H1 (cell line): ENCODE data around the gene DAAM1. TPM values are rescaled to one million over a fixed set of nuclear protein-coding genes. Genes with fewer than 3 reads are reported as not detected.

ENCODE experiments used
- CTCF ChIA-PET: fragments of 300-600 bp; sonication (Branson Sonifier 250); formaldehyde crosslinking; loops from one replicate; lab custom pipeline; 2021; ENCODE audit not compliant: partially characterized antibody; lab: Charles Lee
- POLR2A ChIA-PET: fragments of 300-600 bp; sonication (Branson Sonifier 250); formaldehyde crosslinking; loops from one replicate; lab custom pipeline; 2021; ENCODE audit warnings: inconsistent platforms; ENCODE audit not compliant: partially characterized antibody; lab: Charles Lee
- DNase-seq, 2 experiments: peaks; one replicate each; pipeline versions ENCODE4 v3.0.0 to v3.0.0-alpha.2; 2010 to 2022; ENCODE audit warnings: low spot score in 2 of 2, low read depth in 1 of 2, mixed read lengths in 1 of 2
- FAIRE-seq: peaks from 2 replicates; lab custom pipeline; 2011; peaks lifted over from hg19 to GRCh38; lab: Jason Lieb, UNC
- H2AFZ ChIP-seq: 2 replicates; pipeline ENCODE4 v1.8.1; 2012; ENCODE audit warnings: low read length, inconsistent platforms
- H2AK5ac ChIP-seq: 2 replicates; pipeline ENCODE4 v1.6.1; 2013; ENCODE audit warnings: low read depth, low read length
- H2BK120ac ChIP-seq: replicated peaks from 2 replicates; pipeline ENCODE3; 2013; ENCODE audit warnings: low read depth, low read length, inconsistent platforms
- H2BK12ac ChIP-seq: 2 replicates; pipeline ENCODE4 v1.6.1; 2013; ENCODE audit warnings: low read depth, low read length
- H2BK15ac ChIP-seq: 2 replicates; pipeline ENCODE4 v1.6.1; 2013; ENCODE audit warnings: low read length
- H2BK20ac ChIP-seq: 2 replicates; pipeline ENCODE4 v1.6.1; 2013; ENCODE audit warnings: low read length
- H2BK5ac ChIP-seq: 2 replicates; pipeline ENCODE4 v1.6.1; 2013; ENCODE audit warnings: low read depth, low read length
- H3K14ac ChIP-seq: 2 replicates; pipeline ENCODE4 v1.6.1; 2013; ENCODE audit warnings: inconsistent platforms; ENCODE audit not compliant: insufficient read length
- H3K18ac ChIP-seq: 2 replicates; pipeline ENCODE4 v1.6.1; 2013; ENCODE audit warnings: low read length; ENCODE audit errors: extremely low read depth
- H3K23ac ChIP-seq: 2 replicates; pipeline ENCODE4 v1.6.1; 2013; ENCODE audit warnings: inconsistent platforms; ENCODE audit not compliant: insufficient read length
- H3K23me2 ChIP-seq: 2 replicates; pipeline ENCODE4 v1.6.1; 2013; ENCODE audit warnings: low read depth, low read length
- H3K27ac ChIP-seq: 2 replicates; pipeline ENCODE4 v1.6.1; 2011; ENCODE audit warnings: low read depth, low read length, inconsistent platforms
- H3K27me3 ChIP-seq, 4 experiments: replicated peaks in 1 of 4; 1 replicate in 1 of 4; 2 replicates in 3 of 4; pipeline versions ENCODE4 v1.6.1 to v1.8.1; 2011 to 2013; ENCODE audit warnings: low read length in 3 of 4, mild to moderate bottlenecking in 3 of 4, inconsistent platforms in 2 of 4, mixed read lengths in 2 of 4, moderate library complexity in 1 of 4; ENCODE audit not compliant: control insufficient read depth in 3 of 4, insufficient read depth in 3 of 4; ENCODE audit errors: extremely low read depth in 1 of 4
- H3K36me3 ChIP-seq, 4 experiments: 2 replicates each; pipeline versions ENCODE4 v1.6.1 to v1.8.1; 2011 to 2013; ENCODE audit warnings: mild to moderate bottlenecking in 4 of 4, low read length in 3 of 4, moderate library complexity in 2 of 4, control low read depth in 1 of 4, inconsistent platforms in 1 of 4; ENCODE audit not compliant: insufficient read depth in 4 of 4, control insufficient read depth in 2 of 4
- H3K4ac ChIP-seq: replicated peaks from 2 replicates; pipeline ENCODE3; 2013; ENCODE audit warnings: low read length, low read depth, mixed read lengths, inconsistent platforms; ENCODE audit not compliant: insufficient read length
- H3K4me1 ChIP-seq, 4 experiments: replicated peaks in 1 of 4; 1 replicate in 1 of 4; 2 replicates in 3 of 4; pipeline versions ENCODE4 v1.6.1 to v1.8.1; 2011 to 2013; ENCODE audit warnings: low read length in 3 of 4, inconsistent platforms in 2 of 4, mixed read lengths in 1 of 4; ENCODE audit not compliant: insufficient read depth in 4 of 4, control insufficient read depth in 3 of 4
- H3K4me2 ChIP-seq, 2 experiments: 2 replicates each; pipeline versions ENCODE4 v1.6.1 to v1.8.1; 2011 to 2013; ENCODE audit warnings: low read depth in 2 of 2, low read length in 2 of 2, control low read depth in 1 of 2, inconsistent platforms in 1 of 2, mild to moderate bottlenecking in 1 of 2; ENCODE audit not compliant: insufficient read depth in 1 of 2
- H3K4me3 ChIP-seq, 4 experiments: fragments of 200-600, 300-600 bp in 1 of 4; sonication (generic), shearing (Covaris generic), sonication (Bioruptor Twin) in 1 of 4; 2 replicates each; pipeline versions ENCODE4 v1.5.1 to v1.8.1; 2011 to 2016; ENCODE audit warnings: low read length in 4 of 4, low read depth in 3 of 4, control low read depth in 2 of 4, inconsistent platforms in 2 of 4, mild to moderate bottlenecking in 2 of 4, mixed read lengths in 1 of 4, moderate library complexity in 1 of 4; ENCODE audit not compliant: insufficient read depth in 2 of 4; ENCODE audit errors: extremely low read depth in 1 of 4
- H3K56ac ChIP-seq: replicated peaks from 2 replicates; pipeline ENCODE3; 2013; ENCODE audit warnings: low read depth, mild to moderate bottlenecking, mixed read lengths, low read length, inconsistent platforms; ENCODE audit not compliant: insufficient read length
- H3K79me1 ChIP-seq: 2 replicates; pipeline ENCODE4 v1.6.1; 2013; ENCODE audit warnings: low read depth, low read length, control low read depth
- H3K79me2 ChIP-seq, 2 experiments: 2 replicates each; pipeline versions ENCODE4 v1.6.1 to v1.8.1; 2012 to 2013; ENCODE audit warnings: low read length in 2 of 2, mild to moderate bottlenecking in 2 of 2, inconsistent platforms in 1 of 2; ENCODE audit not compliant: insufficient read depth in 2 of 2, control insufficient read depth in 1 of 2
- H3K9ac ChIP-seq, 4 experiments: replicated peaks in 1 of 4; 1 replicate in 1 of 4; 2 replicates in 3 of 4; pipeline versions ENCODE4 v1.6.1 to v1.8.1; 2011 to 2013; ENCODE audit warnings: low read depth in 3 of 4, low read length in 3 of 4, control low read depth in 2 of 4, mild to moderate bottlenecking in 2 of 4, moderate library complexity in 2 of 4, inconsistent platforms in 1 of 4; ENCODE audit errors: extremely low read depth in 1 of 4
- H3K9me3 ChIP-seq, 2 experiments: 2 replicates each; pipeline versions ENCODE4 v1.6.1 to v1.8.1; 2012 to 2013; ENCODE audit warnings: mild to moderate bottlenecking in 2 of 2, moderate library complexity in 2 of 2, control low read depth in 1 of 2, inconsistent platforms in 1 of 2, low read depth in 1 of 2, low read length in 1 of 2, mixed read lengths in 1 of 2; ENCODE audit not compliant: insufficient read depth in 2 of 2
- H4K20me1 ChIP-seq, 2 experiments: replicated peaks in 1 of 2; 2 replicates each; pipeline versions ENCODE3 to v1.8.1; 2011 to 2013; ENCODE audit warnings: inconsistent platforms in 2 of 2, low read length in 2 of 2, mild to moderate bottlenecking in 1 of 2; ENCODE audit not compliant: insufficient read depth in 2 of 2, control insufficient read depth in 1 of 2
- H4K5ac ChIP-seq: 2 replicates; pipeline ENCODE4 v1.6.1; 2013; ENCODE audit warnings: low read length, low read depth, mixed read lengths, inconsistent platforms; ENCODE audit not compliant: insufficient read length
- H4K8ac ChIP-seq: 2 replicates; pipeline ENCODE4 v1.8.0; 2013; ENCODE audit warnings: mild to moderate bottlenecking, moderate library complexity, low read length, inconsistent platforms; ENCODE audit not compliant: insufficient read depth; ENCODE audit errors: extremely low read depth
- H4K91ac ChIP-seq: replicated peaks from 2 replicates; pipeline ENCODE3; 2013; ENCODE audit warnings: low read length, mixed read lengths, inconsistent platforms; ENCODE audit not compliant: insufficient read length
- BRCA1 ChIP-seq: IDR thresholded peaks from 2 replicates; pipeline ENCODE4 v1.6.1; 2012; ENCODE audit warnings: low read depth, low read length, improper control_type of control experiment
- CBX5 ChIP-seq: fragments of 300-800, 300-1000 bp; sonication (generic); IDR thresholded peaks from 2 replicates; pipeline ENCODE4 v1.7.1; 2016; ENCODE audit warnings: antibody characterized with exemption, low read length, low read depth
- CTBP2 ChIP-seq: IDR thresholded peaks from 2 replicates; pipeline ENCODE4 v1.7.0; 2011; ENCODE audit warnings: borderline replicate concordance, mild to moderate bottlenecking, moderate library complexity, mixed read lengths, low read length; ENCODE audit not compliant: insufficient read depth, insufficient read length
- EZH2 ChIP-seq: fragments of 200-600 bp; sonication (generic); IDR thresholded peaks from 2 replicates; pipeline ENCODE4 v1.7.1; 2012; ENCODE audit warnings: low read depth, mild to moderate bottlenecking, moderate library complexity, low read length, inconsistent platforms; ENCODE audit not compliant: severe bottlenecking
- KDM4A ChIP-seq: IDR thresholded peaks from one replicate; pipeline ENCODE4 v1.7.1; 2012; ENCODE audit warnings: low read depth, mild to moderate bottlenecking, moderate library complexity, low read length, inconsistent platforms; ENCODE audit not compliant: severe bottlenecking
- RXRA ChIP-seq: IDR thresholded peaks from 2 replicates; pipeline ENCODE4 v1.6.1; 2011; ENCODE audit warnings: low read depth, mild to moderate bottlenecking, low read length, moderate library complexity; ENCODE audit not compliant: insufficient read depth
- SP1 ChIP-seq: IDR thresholded peaks from 2 replicates; pipeline ENCODE4 v1.6.1; 2011; ENCODE audit warnings: low read depth, low read length
- SP4 ChIP-seq: IDR thresholded peaks from 2 replicates; pipeline ENCODE4 v1.6.1; 2012; ENCODE audit warnings: low read length, inconsistent platforms
- TCF12 ChIP-seq: IDR thresholded peaks from 2 replicates; pipeline ENCODE4 v1.6.1; 2011; ENCODE audit warnings: low read depth, mild to moderate bottlenecking, low read length
- TEAD4 ChIP-seq: IDR thresholded peaks from 2 replicates; pipeline ENCODE4 v1.6.1; 2012; ENCODE audit warnings: low read depth, low read length, inconsistent platforms, mixed read lengths
- YY1 ChIP-seq: IDR thresholded peaks from 2 replicates; pipeline ENCODE4 v1.6.1; 2011; ENCODE audit warnings: low read depth, mild to moderate bottlenecking, low read length
- ZNF274 ChIP-seq: IDR thresholded peaks from 2 replicates; pipeline ENCODE4 v1.7.0; 2012; ENCODE audit warnings: low read length, borderline replicate concordance; ENCODE audit errors: extremely low read depth
- WGBS, 2 experiments: shearing (Covaris generic) in 1 of 2; methylation state at CpG; one replicate each; pipeline versions ENCODE4 v1.1.6 to v1.1.7; 2013 to 2015; ENCODE audit warnings: low lambda C conversion rate in 2 of 2, mixed read lengths in 2 of 2, inconsistent platforms in 1 of 2, low coverage in 1 of 2, missing lambda C conversion rate in 1 of 2; ENCODE audit not compliant: insufficient replicate concordance in 2 of 2, insufficient coverage in 1 of 2, insufficient read length in 1 of 2; ENCODE audit errors: extremely low coverage in 1 of 2, missing lambda C conversion rate in 1 of 2; 5-methylcytosine and 5-hydroxymethylcytosine counted together
- polyA plus RNA-seq, 7 experiments: library from polyadenylated mRNA; depleted of rRNA in 3 of 7; stranded (reverse) in 5 of 7; unstranded in 2 of 7; fragments of >200 nt in 5 of 7; fragments of 200-250 nt in 2 of 7; gene quantifications; 1 replicate in 5 of 7; 2 replicates in 1 of 7; 4 replicates in 1 of 7; pipeline versions ENCODE4 v1.2.1 to v1.2.3, GENCODE V29; 2011 to 2013; ENCODE audit warnings: missing spikeins in 2 of 7, mixed read lengths in 2 of 7
- total RNA-seq: library from RNA; stranded (reverse); fragmentation: NEBNext Ultra II Directional; extraction: Animal tissue kit (Norgen Biotek cat#: 25700); gene quantifications from 2 replicates; pipeline ENCODE4 v1.2.1, GENCODE V29; 2021
- TF ChIP-seq, protein P1 (sequence below): IDR thresholded peaks from 2 replicates; pipeline ENCODE4 v1.6.1; 2012; ENCODE audit warnings: inconsistent platforms

The DAAM1 gene
- total and polyA plus RNA-seq, 2 of the 8 experiments (the other 6 are each of a cell fraction or from before 2014, with no cell fraction given) = 5.0 to 44.9 TPM

DNA sequence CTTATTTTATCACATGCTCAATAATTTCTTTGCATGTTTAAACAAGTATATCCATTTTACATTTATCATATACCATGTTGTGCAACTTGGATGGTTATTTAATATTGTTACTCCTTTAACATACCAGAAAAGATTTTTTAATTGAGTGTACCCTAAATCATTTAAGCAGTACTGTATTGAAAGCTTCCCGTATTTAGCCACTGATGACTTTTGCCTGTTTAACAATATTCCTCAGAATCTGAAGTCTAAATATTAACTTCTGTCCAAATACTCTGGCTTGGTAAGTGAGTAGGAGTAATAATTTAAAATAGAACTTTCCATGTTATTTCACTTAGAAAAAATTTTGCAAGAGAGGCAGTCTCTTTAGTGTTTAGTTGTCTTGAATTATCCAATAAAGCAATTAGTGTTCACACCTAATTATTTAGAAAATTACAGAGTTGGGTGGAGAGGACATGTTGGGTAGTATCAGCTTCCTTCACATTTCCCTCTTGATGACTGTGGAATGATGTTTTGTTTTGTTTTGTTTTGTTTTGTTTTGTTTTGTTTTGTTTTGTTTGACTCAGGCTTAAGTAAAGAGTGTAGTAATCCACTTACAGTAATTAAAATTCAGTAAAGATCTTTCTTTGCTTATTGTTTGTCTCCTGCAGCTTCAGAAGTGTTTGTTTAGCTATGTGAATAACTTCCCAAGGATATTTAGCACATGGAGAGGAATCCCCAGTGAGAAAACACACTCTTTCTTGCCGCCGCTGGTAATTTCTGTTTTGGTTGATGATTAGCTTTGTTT lies 59.5 kb downstream of the DAAM1 start:
- H3K4me2 ChIP-seq = no peak overlapping the region
- no peaks in the 10 kb centered on the region for H3K4me1 ChIP-seq
- no peak overlapping the region for H3K27ac ChIP-seq
- no peak overlapping the region for H3K4ac ChIP-seq
- no peak overlapping the region for H2BK12ac ChIP-seq
- ChIA-PET POLR2A (no interaction called here), CTCF (interaction anchor here (1.5 to 2.0 kb wide), 3 partner anchors 9 to 15 kb away, joined by 3 to 6 read pairs (median 4); no protein-coding TSS in a partner anchor)
- no peaks in the 10 kb centered on the region; the same call in 1 of the 2 replicates for H3K79me1 ChIP-seq
- no peak overlapping the region for H4K91ac ChIP-seq
- H3K14ac ChIP-seq = no peak overlapping the region
- no peak overlapping the region for H2AK5ac ChIP-seq
- no peaks in the 10 kb centered on the region for H4K20me1 ChIP-seq
- no peak overlapping the region for H2AFZ ChIP-seq
- H3K9me3 ChIP-seq = no peaks in the 10 kb centered on the region
- no peak for DNase-seq
- no peak overlapping the region for H3K9ac ChIP-seq
- no peak overlapping the region for H3K4me3 ChIP-seq
- no peak overlapping the region for H3K18ac ChIP-seq
- 91% methylated on average over 3 of the region's 3 CpGs; no CpG with 5 or more reads in 1 of the 2 experiments for WGBS, 2 experiments
- no peak overlapping the region for H3K23ac ChIP-seq
- no peak overlapping the region for H2BK15ac ChIP-seq
- no peaks in the 10 kb centered on the region for H3K36me3 ChIP-seq
- no peak overlapping the region for H2BK120ac ChIP-seq
- no peak overlapping the region for H4K5ac ChIP-seq
- FAIRE-seq = no peak
- no peak for TF ChIP-seq RXRA
- TF ChIP-seq SP1 = no peak
- no peak for TF ChIP-seq KDM4A
- no peak for TF ChIP-seq YY1
- TF ChIP-seq, protein P1, sequence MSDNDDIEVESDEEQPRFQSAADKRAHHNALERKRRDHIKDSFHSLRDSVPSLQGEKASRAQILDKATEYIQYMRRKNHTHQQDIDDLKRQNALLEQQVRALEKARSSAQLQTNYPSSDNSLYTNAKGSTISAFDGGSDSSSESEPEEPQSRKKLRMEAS = no peak
- no peak for TF ChIP-seq TCF12
- TF ChIP-seq TEAD4 = no peak
- TF ChIP-seq BRCA1 = no peak
- TF ChIP-seq EZH2 = no peak
- no peak for TF ChIP-seq SP4
- TF ChIP-seq ZNF274 = no peak
- TF ChIP-seq CBX5 = no peak
- TF ChIP-seq CTBP2 = no peak
- TF ChIP-seq, all 59 proteins: peak for 0
- Histone ChIP-seq H3K56ac (no peak overlapping the region), H3K79me2 (peaks cover 0 to 5% of the 10 kb centered on the region in 2 experiments; a peak in 2 of 4 replicates), H3K27me3 (no peaks in the 10 kb centered on the region), H3K23me2 (no peaks in the 10 kb centered on the region), H2BK5ac (no peak overlapping the region), H4K8ac (no peak overlapping the region), H2BK20ac (no peak overlapping the region)
